ENCODE data around the gene BTBD1.

BTBD1 gene

GRCh38 chr15:82985688-82986441 lies 81.2 kb downstream of the BTBD1 start, which contains the start of gene RAMAC:
Gene RAMAC, plus strand, starts transcription at chr15:82986210. Its CDS starts 2,809 bp downstream, at chr15:82989019.
- peak; percentile 94 for DNase-seq

DNA sequence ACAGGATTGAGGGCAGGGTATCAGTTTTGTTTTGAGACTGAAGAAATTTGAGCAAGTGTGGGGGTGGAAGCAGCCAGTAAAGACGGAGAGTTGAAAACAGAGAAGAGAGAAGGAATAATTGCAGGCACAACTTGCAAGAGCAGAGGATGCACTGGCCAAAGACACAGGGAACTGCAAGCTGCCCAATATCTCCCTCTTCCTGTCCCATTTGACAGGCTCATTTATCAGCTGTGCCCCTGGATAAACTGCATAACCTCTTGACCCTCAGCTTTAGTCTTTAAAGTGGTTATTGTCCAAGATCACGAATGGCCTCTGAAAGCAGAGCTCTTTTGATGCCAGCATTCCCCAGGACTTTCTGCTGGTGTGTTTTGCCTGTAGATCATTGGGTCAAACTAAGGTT lies 86.1 kb downstream of the BTBD1 start:
- no peak for DNase-seq

DNA sequence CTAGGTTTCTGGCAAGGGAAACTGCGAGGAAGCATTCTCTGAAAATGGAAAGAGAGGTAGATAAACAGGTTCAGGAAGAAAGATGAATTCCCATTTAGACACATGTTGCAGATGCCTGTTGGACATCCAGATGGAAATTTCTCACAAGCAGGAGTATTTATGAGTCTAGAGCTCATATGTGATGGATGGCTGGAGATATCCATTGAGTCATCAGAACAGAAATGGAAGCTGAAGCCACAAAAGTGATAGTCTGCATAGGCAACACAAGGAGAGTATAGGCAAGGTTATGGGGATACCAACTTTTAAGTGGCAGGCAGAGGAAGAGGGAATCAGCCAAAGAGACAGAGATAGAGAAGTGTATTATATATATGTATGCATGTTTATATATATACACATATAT lies 87.3 kb downstream of the BTBD1 start:
- no peak for DNase-seq

- DNase-seq: no peak
Measured at GRCh38 chr15:82978438-82978837, 88.6 kb downstream of the BTBD1 start.

- no peak for DNase-seq
Measured at GRCh38 chr15:82977076-82977475, 90.0 kb downstream of the BTBD1 start.

- DNase-seq: no peak
Measured at GRCh38 chr15:82972990-82973389, 94.1 kb downstream of the BTBD1 start.

DNA sequence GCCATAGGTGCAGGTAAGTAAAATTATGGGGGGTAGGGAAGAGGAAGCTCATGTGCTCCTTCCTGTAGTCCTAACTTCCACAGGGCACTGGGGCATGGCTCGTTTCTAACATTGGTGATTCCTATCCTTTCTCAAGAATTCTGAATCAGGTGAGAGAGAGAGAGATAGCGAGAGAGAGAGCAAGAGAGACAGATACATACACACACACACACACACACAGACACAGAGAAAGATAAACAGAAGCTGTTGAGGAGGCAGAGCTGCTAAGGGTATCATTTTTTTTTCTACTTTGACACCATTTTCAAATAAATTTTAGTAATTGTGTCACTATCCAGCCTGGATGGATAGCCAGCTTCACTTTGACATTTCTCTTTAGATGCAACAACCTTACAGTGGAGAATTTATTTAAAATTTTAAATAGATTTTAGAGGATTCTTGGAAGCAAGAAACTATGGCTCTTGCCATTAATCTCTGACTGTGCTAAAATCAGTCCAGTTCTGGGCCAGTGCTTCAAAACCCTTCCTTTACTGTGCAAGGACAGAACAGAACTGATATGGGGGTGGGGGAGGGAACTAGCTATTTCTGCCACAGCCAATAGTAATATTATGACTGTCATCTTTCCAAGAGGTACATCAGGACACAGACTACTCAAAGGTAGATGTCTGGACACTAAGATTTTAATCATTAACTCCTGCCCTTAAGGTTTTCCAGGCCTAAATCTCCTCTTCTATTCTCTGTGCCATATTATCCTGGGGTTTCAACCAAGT lies 95.7 kb downstream of the BTBD1 start:
- no peak for DNase-seq

GRCh38 chr15:82970696-82971095 lies 96.4 kb downstream of the BTBD1 start:
- no peak for DNase-seq

- no peak for DNase-seq
Measured at GRCh38 chr15:82970078-82970686, 96.9 kb downstream of the BTBD1 start.

- DNase-seq: no peak
Measured at GRCh38 chr15:82969353-82969752, 97.7 kb downstream of the BTBD1 start.

- DNase-seq: no peak
Measured at GRCh38 chr15:82968066-82968465, 99.0 kb downstream of the BTBD1 start.

DNA sequence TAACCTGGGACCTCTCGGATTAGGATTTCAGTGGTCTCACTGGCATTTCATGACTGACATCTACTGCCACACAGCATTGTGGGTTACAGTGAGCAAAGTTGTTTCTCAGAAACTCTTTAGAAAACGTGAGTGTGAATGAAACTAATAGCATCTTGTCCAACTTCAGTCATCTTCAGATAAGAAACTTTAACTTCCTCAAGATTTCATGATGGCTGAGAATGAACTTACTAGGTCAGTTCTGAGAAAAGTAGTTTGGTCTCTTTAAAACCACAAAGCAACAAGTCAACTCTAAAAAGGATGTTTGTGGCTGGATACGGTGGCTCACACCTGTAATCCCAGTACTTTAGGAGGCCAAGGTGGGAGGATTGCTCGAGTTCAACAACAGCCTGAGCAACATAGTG lies 100.4 kb downstream of the BTBD1 start:
- DNase-seq: no peak

All from right forelimb (tissue), 1 donor.